GM23338 (cell line): ENCODE results near the gene TYMP.

Experiments
- CREB1 ChIP-seq: fragments of 250-450 bp; sonication (Bioruptor Pico); IDR thresholded peaks from 2 replicates; pipeline ENCODE4 v1.5.0; 2020; ENCODE audit warnings: low read depth, mild to moderate bottlenecking, moderate library complexity
- CTCF ChIP-seq, 2 experiments: fragments of 200-600 bp in 1 of 2; sonication (generic) in 1 of 2; conservative IDR thresholded peaks; 2 replicates each; pipeline versions ENCODE4 v1.5.1 to v1.6.1; 2016 to 2017; ENCODE audit warnings: antibody characterized with exemption in 2 of 2, low read depth in 2 of 2, mild to moderate bottlenecking in 2 of 2, moderate library complexity in 1 of 2
- EZH2 ChIP-seq: fragments of 200-600 bp; sonication (generic); IDR thresholded peaks from one replicate; pipeline ENCODE4 v1.8.0; 2017; ENCODE audit warnings: antibody characterized with exemption, mild to moderate bottlenecking, low read depth; ENCODE audit not compliant: unreplicated experiment
- EZH2phosphoT487 ChIP-seq: fragments of 200-600 bp; sonication (generic); IDR thresholded peaks from one replicate; pipeline ENCODE4 v1.8.1; 2018; ENCODE audit warnings: antibody characterized with exemption; ENCODE audit not compliant: unreplicated experiment
- POLR2AphosphoS5 ChIP-seq: IDR thresholded peaks from 2 replicates; pipeline ENCODE4 v1.6.1; 2016; ENCODE audit warnings: antibody characterized with exemption, low read depth
- ZNF114 ChIP-seq: fragments of 250-450 bp; sonication (Bioruptor Pico); IDR thresholded peaks from 2 replicates; pipeline ENCODE4 v1.5.0; 2020; ENCODE audit warnings: mild to moderate bottlenecking, moderate library complexity

DNA sequence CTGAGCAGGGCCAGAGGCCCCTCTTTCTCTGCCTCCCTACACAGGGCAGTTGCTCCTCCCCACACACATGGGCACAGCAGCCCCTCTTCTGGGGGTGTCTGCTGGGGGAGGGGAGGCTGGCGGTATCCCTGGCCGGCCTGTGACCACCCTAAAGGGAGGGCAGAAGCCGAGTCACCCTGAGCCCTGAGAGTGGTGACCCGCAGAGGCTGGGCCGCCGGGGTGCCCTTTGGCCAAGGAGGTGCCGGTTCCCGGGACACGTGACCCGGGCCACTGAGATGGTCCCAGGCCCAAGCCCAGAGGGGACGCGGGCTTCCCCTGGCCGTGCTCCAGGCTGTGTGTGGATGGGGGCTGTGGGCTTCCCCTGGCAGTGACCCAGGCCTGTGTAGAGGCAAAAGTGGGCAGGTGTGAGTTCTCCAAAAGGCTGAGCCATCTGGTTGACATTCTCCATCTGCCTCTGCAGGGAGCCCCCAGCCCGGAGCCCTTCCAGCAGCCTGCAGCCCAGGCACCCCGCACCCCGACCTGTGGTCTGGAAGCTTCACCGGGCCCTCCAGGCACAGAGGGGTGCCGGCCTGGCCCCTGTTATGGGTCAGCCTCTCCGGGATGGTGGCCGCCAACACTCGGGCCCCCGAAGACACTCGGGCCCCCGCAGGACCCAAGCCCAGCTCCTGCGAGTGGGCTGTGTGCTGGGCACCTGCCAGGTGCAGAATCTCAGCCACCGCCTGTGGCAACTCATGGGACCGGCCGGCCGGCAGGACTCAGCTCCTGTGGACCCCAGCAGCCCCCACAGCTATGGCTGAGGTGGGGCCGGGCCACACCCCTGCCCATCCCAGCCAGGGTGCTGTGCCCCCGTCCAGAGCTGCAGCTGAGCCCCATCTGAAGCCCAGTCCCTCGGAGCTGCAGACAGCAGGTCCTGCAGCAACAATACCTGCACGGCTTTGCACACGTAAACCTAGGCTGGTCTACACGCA, 47.4 kb downstream of the TYMP start:
- TF ChIP-seq CTCF (conservative IDR thresholded peaks at IDR 0.05; ENCODE audit: low read depth in 2 of 2) (no peak), ZNF114 (CRISPR knock-in tag) (no peak), POLR2AphosphoS5 (no peak), EZH2 (no peak), EZH2phosphoT487 (no peak), CREB1 (CRISPR knock-in tag) (no peak)
